Natural killer cell (primary cell): ENCODE measurements around the gene KRTAP17-1. TPM values are rescaled to one million over a fixed set of nuclear protein-coding genes. Genes with fewer than 3 reads are reported as not detected.

Experiments used
- ATAC-seq, 3 donors: fragments of 150-1000 bp in 2 of 3; fragments of 200-7000 bp in 1 of 3; cut with Tn5 transposase; 1 replicate in 1 of 3; 2 replicates in 2 of 3; pipeline ENCODE4 v1.10.0; 2021; ENCODE audit warnings: mild to moderate bottlenecking in 2 of 3, moderate library complexity in 2 of 3
- DNase-seq, 2 donors: peaks; one replicate each; pipeline versions ENCODE4 v3.0.0 to v3.0.0-alpha.2; 2013 to 2021; ENCODE audit warnings: mixed read lengths in 1 of 2
- H3K27ac ChIP-seq: one replicate; pipeline ENCODE4 v1.5.1; 2013; ENCODE audit warnings: mild to moderate bottlenecking, low read length
- H3K27me3 ChIP-seq: one replicate; pipeline ENCODE4 v1.6.1; 2013; ENCODE audit warnings: low read length; ENCODE audit not compliant: control insufficient read depth, insufficient read depth
- H3K36me3 ChIP-seq: one replicate; pipeline ENCODE4 v1.6.1; 2013; ENCODE audit warnings: low read length; ENCODE audit not compliant: control insufficient read depth, insufficient read depth
- H3K4me1 ChIP-seq: one replicate; pipeline ENCODE4 v1.6.1; 2013; ENCODE audit warnings: low read length; ENCODE audit not compliant: control insufficient read depth, insufficient read depth
- H3K4me3 ChIP-seq: one replicate; pipeline ENCODE4 v1.5.1; 2013; ENCODE audit warnings: low read length
- H3K9me3 ChIP-seq: one replicate; pipeline ENCODE4 v1.6.1; 2013; ENCODE audit warnings: low read length; ENCODE audit not compliant: control insufficient read depth, insufficient read depth
- H3K27ac Mint-ChIP-seq, 2 donors: one replicate each; pipeline ENCODE4 v1.8.0; 2022; ENCODE audit warnings: mild to moderate bottlenecking in 2 of 2, mixed read lengths in 2 of 2, moderate library complexity in 1 of 2
- H3K27me3 Mint-ChIP-seq, 2 donors: one replicate each; pipeline ENCODE4 v1.8.0; 2022; ENCODE audit warnings: low read depth in 2 of 2, mixed read lengths in 2 of 2
- H3K36me3 Mint-ChIP-seq: one replicate; pipeline ENCODE4 v1.8.0; 2022; ENCODE audit warnings: mixed read lengths
- H3K4me1 Mint-ChIP-seq, 2 donors: one replicate each; pipeline ENCODE4 v1.8.0; 2022; ENCODE audit warnings: mixed read lengths in 2 of 2
- H3K4me3 Mint-ChIP-seq: one replicate; pipeline ENCODE4 v1.8.0; 2022; ENCODE audit warnings: mild to moderate bottlenecking, moderate library complexity, mixed read lengths
- H3K9me3 Mint-ChIP-seq, 2 donors: one replicate each; pipeline ENCODE4 v1.8.0; 2022; ENCODE audit warnings: mixed read lengths in 2 of 2
- WGBS: methylation state at CpG from one replicate; pipeline ENCODE4 v1.1.7; 2013; ENCODE audit warnings: missing lambda C conversion rate; ENCODE audit not compliant: insufficient coverage; 5-methylcytosine and 5-hydroxymethylcytosine counted together
- intact Hi-C: fragments of 100-400 bp; cut with micrococcal nuclease; formaldehyde crosslinking; loops from one replicate; pipeline ENCODE4 v1.14.2; 2022
- total RNA-seq, 4 donors: library from RNA; stranded (reverse); fragments of 120-200 nt in 1 of 4; gene quantifications; one replicate each; pipeline versions ENCODE4 v1.2.3 to v1.2.4, GENCODE V29; 2013 to 2022
- TF ChIP-seq, protein P1 (sequence below): fragments of 200-600 bp; IDR thresholded peaks from one replicate; pipeline ENCODE4 v1.8.0; 2022; ENCODE audit warnings: antibody characterized with exemption

The KRTAP17-1 gene
- total RNA-seq, 3 donors from 2014 or later (not counting 1 experiment from before 2014, with no cell fraction given): not detected

GRCh38 chr17:41308251-41308917 lies 7.1 kb downstream of the KRTAP17-1 start:
- peaks cover 38% of the 10 kb centered on the region for H3K4me1 ChIP-seq
- H3K9me3 Mint-ChIP-seq: no peaks in the 10 kb centered on the region
- no peaks in the 10 kb centered on the region for H3K36me3 ChIP-seq
- ATAC-seq: peak; percentile 78 to 86 (median 82)
- peak overlapping the region; percentile 83 for H3K27ac ChIP-seq
- no peaks in the 10 kb centered on the region for H3K36me3 Mint-ChIP-seq
- peak overlapping the region; percentile 81 for H3K4me3 Mint-ChIP-seq
- peaks cover 45 to 49% of the 10 kb centered on the region in 2 donors for H3K4me1 Mint-ChIP-seq
- H3K4me3 ChIP-seq: no peak overlapping the region
- WGBS: under 1% methylated on average over 10 of the region's 10 CpGs
- TF ChIP-seq, protein P1, sequence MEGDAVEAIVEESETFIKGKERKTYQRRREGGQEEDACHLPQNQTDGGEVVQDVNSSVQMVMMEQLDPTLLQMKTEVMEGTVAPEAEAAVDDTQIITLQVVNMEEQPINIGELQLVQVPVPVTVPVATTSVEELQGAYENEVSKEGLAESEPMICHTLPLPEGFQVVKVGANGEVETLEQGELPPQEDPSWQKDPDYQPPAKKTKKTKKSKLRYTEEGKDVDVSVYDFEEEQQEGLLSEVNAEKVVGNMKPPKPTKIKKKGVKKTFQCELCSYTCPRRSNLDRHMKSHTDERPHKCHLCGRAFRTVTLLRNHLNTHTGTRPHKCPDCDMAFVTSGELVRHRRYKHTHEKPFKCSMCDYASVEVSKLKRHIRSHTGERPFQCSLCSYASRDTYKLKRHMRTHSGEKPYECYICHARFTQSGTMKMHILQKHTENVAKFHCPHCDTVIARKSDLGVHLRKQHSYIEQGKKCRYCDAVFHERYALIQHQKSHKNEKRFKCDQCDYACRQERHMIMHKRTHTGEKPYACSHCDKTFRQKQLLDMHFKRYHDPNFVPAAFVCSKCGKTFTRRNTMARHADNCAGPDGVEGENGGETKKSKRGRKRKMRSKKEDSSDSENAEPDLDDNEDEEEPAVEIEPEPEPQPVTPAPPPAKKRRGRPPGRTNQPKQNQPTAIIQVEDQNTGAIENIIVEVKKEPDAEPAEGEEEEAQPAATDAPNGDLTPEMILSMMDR: no peak
- H3K27me3 Mint-ChIP-seq: peaks cover 0 to 4% of the 10 kb centered on the region in 2 donors
- H3K27ac Mint-ChIP-seq: peak overlapping the region; percentile 86 to 89
- H3K9me3 ChIP-seq: no peaks in the 10 kb centered on the region
- no peaks in the 10 kb centered on the region for H3K27me3 ChIP-seq
- peak; percentile 51 to 93 for DNase-seq
- intact Hi-C loops: no loop called here

- Mint-ChIP-seq H3K9me3 (no peaks in the 10 kb centered on the region), H3K27me3 (peaks cover 0 to 4% of the 10 kb centered on the region in 2 donors), H3K27ac (peak overlapping the region; percentile 86 to 89), H3K4me3 (peak overlapping the region; percentile 81), H3K36me3 (no peaks in the 10 kb centered on the region), H3K4me1 (peaks cover 45 to 49% of the 10 kb centered on the region in 2 donors)
- TF ChIP-seq, protein P1: no peak
- DNase-seq (peak in 1 of 2 donors; percentile 29), ATAC-seq (no peak)
- intact Hi-C loops: no loop called here
- 86% methylated on average over 9 of the region's 9 CpGs for WGBS
- no peaks in the 10 kb centered on the region for H3K9me3 ChIP-seq
- peak overlapping the region; percentile 83 for H3K27ac ChIP-seq
- no peaks in the 10 kb centered on the region for H3K36me3 ChIP-seq
- no peaks in the 10 kb centered on the region for H3K27me3 ChIP-seq
- H3K4me3 ChIP-seq: no peak overlapping the region
- H3K4me1 ChIP-seq: peaks cover 38% of the 10 kb centered on the region
Observed at GRCh38 chr17:41307647-41308046, 7.9 kb downstream of the KRTAP17-1 start.

DNA sequence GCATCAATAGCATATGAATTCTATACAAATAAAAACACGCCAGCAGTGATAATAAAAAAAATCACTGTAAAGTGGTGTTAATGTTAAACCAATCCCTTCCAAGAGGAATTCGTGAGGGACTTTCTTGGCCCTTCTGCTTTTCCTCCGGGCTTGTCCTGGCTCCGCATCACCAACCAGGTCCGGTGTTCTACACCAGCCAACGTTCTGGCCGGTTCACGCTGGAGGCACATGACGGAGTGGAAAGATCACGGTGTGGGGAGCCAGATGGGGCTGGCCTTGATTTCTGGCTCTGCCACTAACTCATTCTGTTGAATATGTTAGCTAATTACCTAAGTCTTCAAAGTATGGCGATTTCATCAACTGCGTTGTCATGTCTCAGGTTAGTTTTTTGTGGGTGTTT lies 11.4 kb downstream of the KRTAP17-1 start:
- no peaks in the 10 kb centered on the region for H3K36me3 Mint-ChIP-seq
- H3K36me3 ChIP-seq: no peaks in the 10 kb centered on the region
- H3K9me3 ChIP-seq: no peaks in the 10 kb centered on the region
- peaks cover 27 to 33% of the 10 kb centered on the region in 2 donors for H3K4me1 Mint-ChIP-seq
- H3K4me3 Mint-ChIP-seq: no peak overlapping the region
- no peaks in the 10 kb centered on the region for H3K27me3 ChIP-seq
- TF ChIP-seq, protein P1: no peak
- H3K27ac ChIP-seq: no peak overlapping the region
- H3K27me3 Mint-ChIP-seq: peaks cover 0 to 12% of the 10 kb centered on the region in 2 donors
- intact Hi-C loops: no loop called here
- H3K27ac Mint-ChIP-seq: no peak overlapping the region
- H3K4me1 ChIP-seq: peaks cover 26% of the 10 kb centered on the region
- no peak overlapping the region for H3K4me3 ChIP-seq
- 91% methylated on average over 12 of the region's 12 CpGs for WGBS
- ATAC-seq: no peak
- no peaks in the 10 kb centered on the region for H3K9me3 Mint-ChIP-seq
- DNase-seq: no peak
